Kidney epithelial cell (primary cell): ENCODE measurements around the gene SCN3B. TPM values are rescaled to one million over a fixed set of nuclear protein-coding genes. Genes with fewer than 3 reads are reported as not detected.

Experiments used
- DNase-seq: peaks from one replicate; pipeline ENCODE4 v3.0.0-alpha.2; 2010; ENCODE audit warnings: low read depth
- H3K27me3 ChIP-seq: 2 replicates; pipeline ENCODE4 v1.6.0; 2011; ENCODE audit warnings: low read length; ENCODE audit not compliant: control insufficient read depth, insufficient read depth
- H3K36me3 ChIP-seq: 2 replicates; pipeline ENCODE4 v1.5.1; 2011; ENCODE audit warnings: low read length; ENCODE audit not compliant: control insufficient read depth, insufficient read depth
- H3K4me3 ChIP-seq: 2 replicates; pipeline ENCODE4 v1.5.1; 2011; ENCODE audit warnings: low read depth, mild to moderate bottlenecking, control low read depth, low read length
- total RNA-seq: library from RNA; depleted of rRNA; stranded (reverse); fragments of >200 nt; gene quantifications from 2 replicates; pipeline ENCODE4 v1.2.3, GENCODE V29; 2015
- TF ChIP-seq, protein P1 (sequence below): IDR thresholded peaks from 2 replicates; pipeline ENCODE4 v1.5.1; 2011; ENCODE audit warnings: mild to moderate bottlenecking, moderate library complexity, low read length, control low read depth, inconsistent platforms; ENCODE audit not compliant: insufficient read depth, poor library complexity, severe bottlenecking

SCN3B gene
- total RNA-seq, 1 donor from 2014 or later: 2.1 TPM

DNA sequence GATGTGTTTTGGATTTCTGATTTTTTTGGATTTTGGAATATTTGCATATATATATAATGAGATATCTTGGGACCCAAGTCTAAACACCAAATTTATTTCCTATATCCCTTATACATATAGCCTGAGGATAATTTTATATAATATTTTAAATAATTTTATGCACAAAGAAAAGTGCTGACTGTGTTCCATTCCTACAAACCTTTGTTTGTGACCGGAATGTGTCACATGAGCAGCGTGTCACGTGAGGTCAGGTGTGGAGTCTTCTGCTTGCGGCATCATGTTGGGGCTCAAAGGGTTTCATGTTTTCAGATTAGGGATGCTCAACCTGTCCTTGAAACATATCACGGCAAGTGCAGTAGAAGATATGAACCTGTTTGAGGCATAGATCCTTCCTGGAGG is 65.6 kb downstream of the SCN3B start:
- H3K4me3 ChIP-seq: no peak overlapping the region
- H3K36me3 ChIP-seq: no peaks in the 10 kb centered on the region
- TF ChIP-seq, protein P1, sequence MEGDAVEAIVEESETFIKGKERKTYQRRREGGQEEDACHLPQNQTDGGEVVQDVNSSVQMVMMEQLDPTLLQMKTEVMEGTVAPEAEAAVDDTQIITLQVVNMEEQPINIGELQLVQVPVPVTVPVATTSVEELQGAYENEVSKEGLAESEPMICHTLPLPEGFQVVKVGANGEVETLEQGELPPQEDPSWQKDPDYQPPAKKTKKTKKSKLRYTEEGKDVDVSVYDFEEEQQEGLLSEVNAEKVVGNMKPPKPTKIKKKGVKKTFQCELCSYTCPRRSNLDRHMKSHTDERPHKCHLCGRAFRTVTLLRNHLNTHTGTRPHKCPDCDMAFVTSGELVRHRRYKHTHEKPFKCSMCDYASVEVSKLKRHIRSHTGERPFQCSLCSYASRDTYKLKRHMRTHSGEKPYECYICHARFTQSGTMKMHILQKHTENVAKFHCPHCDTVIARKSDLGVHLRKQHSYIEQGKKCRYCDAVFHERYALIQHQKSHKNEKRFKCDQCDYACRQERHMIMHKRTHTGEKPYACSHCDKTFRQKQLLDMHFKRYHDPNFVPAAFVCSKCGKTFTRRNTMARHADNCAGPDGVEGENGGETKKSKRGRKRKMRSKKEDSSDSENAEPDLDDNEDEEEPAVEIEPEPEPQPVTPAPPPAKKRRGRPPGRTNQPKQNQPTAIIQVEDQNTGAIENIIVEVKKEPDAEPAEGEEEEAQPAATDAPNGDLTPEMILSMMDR: no peak
- no peak for DNase-seq
- no peaks in the 10 kb centered on the region for H3K27me3 ChIP-seq

GRCh38 chr11:123588117-123588863 is 66.1 kb downstream of the SCN3B start:
- TF ChIP-seq, protein P1: no peak
- no peaks in the 10 kb centered on the region for H3K27me3 ChIP-seq
- no peaks in the 10 kb centered on the region for H3K36me3 ChIP-seq
- no peak for DNase-seq
- no peak overlapping the region for H3K4me3 ChIP-seq

- H3K27me3 ChIP-seq: no peaks in the 10 kb centered on the region
- TF ChIP-seq, protein P1: no peak
- H3K36me3 ChIP-seq: no peaks in the 10 kb centered on the region
- DNase-seq: no peak
- no peak overlapping the region for H3K4me3 ChIP-seq
These were observed 66.9 kb downstream of the SCN3B start for GRCh38 chr11:123587559-123587958.

- DNase-seq: no peak
- Histone ChIP-seq H3K4me3 (no peak overlapping the region), H3K36me3 (no peaks in the 10 kb centered on the region), H3K27me3 (no peaks in the 10 kb centered on the region)
- TF ChIP-seq, protein P1: no peak
These were observed 67.4 kb downstream of the SCN3B start for GRCh38 chr11:123587044-123587443.

GRCh38 chr11:123586568-123586967 is 67.9 kb downstream of the SCN3B start:
- no peaks in the 10 kb centered on the region for H3K36me3 ChIP-seq
- no peak overlapping the region for H3K4me3 ChIP-seq
- H3K27me3 ChIP-seq: no peaks in the 10 kb centered on the region
- TF ChIP-seq, protein P1: no peak
- no peak for DNase-seq

DNA sequence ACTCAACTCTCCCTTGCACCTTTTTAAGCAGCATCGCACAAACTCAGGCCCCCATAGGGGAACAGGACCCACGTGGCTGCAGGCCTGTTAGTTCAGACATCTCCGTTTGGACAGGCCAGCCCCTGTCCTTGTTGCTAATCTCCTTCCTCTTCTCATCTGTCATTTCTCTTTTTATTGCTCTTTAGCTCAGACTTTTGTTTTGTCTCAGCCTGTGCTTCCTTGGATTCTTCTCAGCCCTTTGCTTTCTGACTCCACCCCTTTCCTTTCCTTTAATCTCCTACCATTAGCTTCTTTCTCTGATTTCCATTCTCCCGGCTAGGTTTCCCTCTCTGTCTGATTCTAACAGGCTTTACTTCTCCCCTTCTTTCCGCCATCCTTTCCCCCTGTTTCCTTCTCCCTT is 68.7 kb downstream of the SCN3B start:
- no peaks in the 10 kb centered on the region for H3K27me3 ChIP-seq

More for the DNA sequence above, 68.7 kb downstream of the SCN3B start:
- no peak overlapping the region for H3K4me3 ChIP-seq
- H3K36me3 ChIP-seq: no peaks in the 10 kb centered on the region
- TF ChIP-seq, protein P1: no peak
- DNase-seq: no peak
